Measurements from ENCODE around the gene CDH4. TPM values are rescaled to one million over a fixed set of nuclear protein-coding genes. Genes with fewer than 3 reads are reported as not detected.

The CDH4 gene
- total RNA-seq, 2 experiments from 2014 or later = not detected

- ChIA-PET CTCF (ENCODE audit: unreplicated experiment) (no interaction called here), POLR2A (interaction anchor here (0.6 kb wide), 1 partner anchor 48 kb away, joined by 3 read pairs; no protein-coding TSS in a partner anchor)
- Histone ChIP-seq H3K4me2 (ENCODE audit: low read length) (no peak overlapping the region), H3K4me3 (ENCODE audit: low read depth, low read length, poor library complexity, severe bottlenecking) (no peak overlapping the region), H3K79me2 (ENCODE audit: insufficient read depth, low read depth, low read length) (no peaks in the 10 kb centered on the region), H3K36me3 (ENCODE audit: insufficient read depth, low read length) (no peaks in the 10 kb centered on the region), H3K9me3 (ENCODE audit: low read length) (no peaks in the 10 kb centered on the region), H3K27ac (ENCODE audit: low read depth, low read length, poor library complexity, severe bottlenecking) (no peak overlapping the region), H4K20me1 (ENCODE audit: insufficient read depth, low read length) (no peaks in the 10 kb centered on the region), H3K9me2 (ENCODE audit: insufficient read depth, low read length) (no peaks in the 10 kb centered on the region), H3K4me1 (ENCODE audit: insufficient read depth, low read length, poor library complexity, severe bottlenecking) (no peaks in the 10 kb centered on the region), H2AFZ (ENCODE audit: low read length) (no peak overlapping the region)
- no peak for DNase-seq (ENCODE audit: low spot score)
- no TSS peak for BruUV-seq (replicated peaks)
- intact Hi-C loops (cut with micrococcal nuclease; ENCODE audit: unreplicated experiment) = no loop called here
- TF ChIP-seq EZH2phosphoT487 (IDR thresholded peaks at IDR 0.05; ENCODE audit: borderline replicate concordance, low read depth, low read length) = no peak
- no peak for TF ChIP-seq CTCF (conservative IDR thresholded peaks at IDR 0.05; ENCODE audit: low read length)
These were observed 409.5 kb downstream of the CDH4 start for GRCh38 chr20:61661583-61661982.

- Histone ChIP-seq H3K4me1 (ENCODE audit: insufficient read depth, low read length, poor library complexity, severe bottlenecking) (no peaks in the 10 kb centered on the region), H3K9me3 (ENCODE audit: low read length) (no peaks in the 10 kb centered on the region), H3K79me2 (ENCODE audit: insufficient read depth, low read depth, low read length) (no peaks in the 10 kb centered on the region), H4K20me1 (ENCODE audit: insufficient read depth, low read length) (no peaks in the 10 kb centered on the region), H3K36me3 (ENCODE audit: insufficient read depth, low read length) (no peaks in the 10 kb centered on the region), H3K4me2 (ENCODE audit: low read length) (no peak overlapping the region), H2AFZ (ENCODE audit: low read length) (no peak overlapping the region), H3K27ac (ENCODE audit: low read depth, low read length, poor library complexity, severe bottlenecking) (no peak overlapping the region), H3K4me3 (ENCODE audit: low read depth, low read length, poor library complexity, severe bottlenecking) (no peak overlapping the region), H3K9me2 (ENCODE audit: insufficient read depth, low read length) (no peaks in the 10 kb centered on the region)
- TF ChIP-seq EZH2phosphoT487 (IDR thresholded peaks at IDR 0.05; ENCODE audit: borderline replicate concordance, low read depth, low read length) (no peak), CTCF (conservative IDR thresholded peaks at IDR 0.05; ENCODE audit: low read length) (no peak)
- BruUV-seq (replicated peaks) = no TSS peak
- CTCF ChIA-PET (ENCODE audit: unreplicated experiment) = interaction anchor here (0.6 kb wide), 1 partner anchor 226 kb away, joined by 3 read pairs; no protein-coding TSS in a partner anchor
- intact Hi-C loops (cut with micrococcal nuclease; ENCODE audit: unreplicated experiment) = no loop called here
- POLR2A ChIA-PET = no interaction called here
- no peak for DNase-seq (ENCODE audit: low spot score)
These were observed 410.3 kb downstream of the CDH4 start for GRCh38 chr20:61662226-61662967.

- H3K4me2 ChIP-seq (ENCODE audit: low read length) = no peak overlapping the region
- no peak for DNase-seq (ENCODE audit: low spot score)
- no peaks in the 10 kb centered on the region for H3K36me3 ChIP-seq (ENCODE audit: insufficient read depth, low read length)
- H3K9me3 ChIP-seq (ENCODE audit: low read length) = no peaks in the 10 kb centered on the region
- no peak overlapping the region for H2AFZ ChIP-seq (ENCODE audit: low read length)
- no peaks in the 10 kb centered on the region for H3K79me2 ChIP-seq (ENCODE audit: insufficient read depth, low read depth, low read length)
- no peaks in the 10 kb centered on the region for H4K20me1 ChIP-seq (ENCODE audit: insufficient read depth, low read length)
- BruUV-seq (replicated peaks) = no TSS peak
- H3K4me3 ChIP-seq (ENCODE audit: low read depth, low read length, poor library complexity, severe bottlenecking) = no peak overlapping the region
- H3K9me2 ChIP-seq (ENCODE audit: insufficient read depth, low read length) = no peaks in the 10 kb centered on the region
- ChIA-PET POLR2A (no interaction called here), CTCF (ENCODE audit: unreplicated experiment) (no interaction called here)
- H3K4me1 ChIP-seq (ENCODE audit: insufficient read depth, low read length, poor library complexity, severe bottlenecking) = no peaks in the 10 kb centered on the region
- TF ChIP-seq EZH2phosphoT487 (IDR thresholded peaks at IDR 0.05; ENCODE audit: borderline replicate concordance, low read depth, low read length) = no peak
- no peak for TF ChIP-seq CTCF (conservative IDR thresholded peaks at IDR 0.05; ENCODE audit: low read length)
- intact Hi-C loops (cut with micrococcal nuclease; ENCODE audit: unreplicated experiment) = no loop called here
- H3K27ac ChIP-seq (ENCODE audit: low read depth, low read length, poor library complexity, severe bottlenecking) = no peak overlapping the region
These were observed 410.9 kb downstream of the CDH4 start for GRCh38 chr20:61662968-61663331.

Measured in OCI-LY7 (cell line).